HFFc6 (cell line): ENCODE measurements around the gene TAPT1. TPM values are rescaled to one million over a fixed set of nuclear protein-coding genes. Genes with fewer than 3 reads are reported as not detected.

ENCODE experiments used
- DNase-seq: peaks from one replicate; pipeline ENCODE4 v3.0.0-alpha.2; 2018
- H3K27ac Mint-ChIP-seq: 2 replicates; pipeline ENCODE4 v1.8.0; 2020; ENCODE audit warnings: mild to moderate bottlenecking, mixed read lengths
- H3K27me3 Mint-ChIP-seq: 2 replicates; pipeline ENCODE4 v1.8.0; 2021; ENCODE audit warnings: mild to moderate bottlenecking, moderate library complexity, mixed read lengths; ENCODE audit not compliant: insufficient read depth
- H3K36me3 Mint-ChIP-seq: 2 replicates; pipeline ENCODE4 v1.8.0; 2021; ENCODE audit warnings: low read depth, mixed read lengths
- H3K4me1 Mint-ChIP-seq: 2 replicates; pipeline ENCODE4 v1.8.0; 2020; ENCODE audit warnings: low read depth, mixed read lengths
- H3K4me3 Mint-ChIP-seq: 2 replicates; pipeline ENCODE4 v1.8.0; 2020; ENCODE audit warnings: mild to moderate bottlenecking, moderate library complexity, mixed read lengths
- H3K9me3 Mint-ChIP-seq: 2 replicates; pipeline ENCODE4 v1.8.0; 2020; ENCODE audit warnings: mild to moderate bottlenecking, mixed read lengths
- total RNA-seq, 6 experiments: library from RNA; stranded (reverse); fragmentation: NEBNext Ultra II Directional; extraction: Animal tissue kit (Norgen Biotek cat#: 25700); gene quantifications; 2 replicates in 1 of 6; 3 replicates in 5 of 6; pipeline ENCODE4 v1.2.3, GENCODE V29; 2021
- TF ChIP-seq, protein P1 (sequence below): fragments of 200-600 bp; sonication (generic); IDR thresholded peaks from 2 replicates; pipeline ENCODE4 v1.5.0; 2021; ENCODE audit warnings: antibody characterized with exemption, mild to moderate bottlenecking

Gene TAPT1
- total RNA-seq, 6 experiments from 2014 or later: 11.8 to 17.9 (median 15.3) TPM

DNA sequence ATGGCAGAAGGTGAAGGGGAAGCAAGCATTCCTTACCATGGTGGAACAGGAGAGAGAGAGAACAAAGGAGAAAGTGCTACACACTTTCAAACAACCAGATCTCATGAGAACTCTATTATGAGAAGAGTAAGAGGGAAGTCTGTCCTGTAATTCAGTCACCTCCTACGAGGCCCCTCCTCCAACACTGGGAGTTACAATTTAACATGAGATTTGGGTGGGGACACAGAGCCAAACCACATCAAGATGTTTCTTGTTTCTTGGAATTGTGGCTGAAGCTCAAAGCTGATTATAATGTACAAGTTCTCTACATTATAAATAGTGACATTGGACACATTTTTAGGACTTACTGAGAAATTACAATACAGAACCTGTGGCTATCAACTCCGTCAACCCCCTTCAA is 29.5 kb upstream of the TAPT1 start:
- TF ChIP-seq, protein P1, sequence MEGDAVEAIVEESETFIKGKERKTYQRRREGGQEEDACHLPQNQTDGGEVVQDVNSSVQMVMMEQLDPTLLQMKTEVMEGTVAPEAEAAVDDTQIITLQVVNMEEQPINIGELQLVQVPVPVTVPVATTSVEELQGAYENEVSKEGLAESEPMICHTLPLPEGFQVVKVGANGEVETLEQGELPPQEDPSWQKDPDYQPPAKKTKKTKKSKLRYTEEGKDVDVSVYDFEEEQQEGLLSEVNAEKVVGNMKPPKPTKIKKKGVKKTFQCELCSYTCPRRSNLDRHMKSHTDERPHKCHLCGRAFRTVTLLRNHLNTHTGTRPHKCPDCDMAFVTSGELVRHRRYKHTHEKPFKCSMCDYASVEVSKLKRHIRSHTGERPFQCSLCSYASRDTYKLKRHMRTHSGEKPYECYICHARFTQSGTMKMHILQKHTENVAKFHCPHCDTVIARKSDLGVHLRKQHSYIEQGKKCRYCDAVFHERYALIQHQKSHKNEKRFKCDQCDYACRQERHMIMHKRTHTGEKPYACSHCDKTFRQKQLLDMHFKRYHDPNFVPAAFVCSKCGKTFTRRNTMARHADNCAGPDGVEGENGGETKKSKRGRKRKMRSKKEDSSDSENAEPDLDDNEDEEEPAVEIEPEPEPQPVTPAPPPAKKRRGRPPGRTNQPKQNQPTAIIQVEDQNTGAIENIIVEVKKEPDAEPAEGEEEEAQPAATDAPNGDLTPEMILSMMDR: no peak
- H3K4me1 Mint-ChIP-seq: peaks cover 30% of the 10 kb centered on the region
- DNase-seq: no peak
- H3K27ac Mint-ChIP-seq: no peak overlapping the region
- H3K9me3 Mint-ChIP-seq: no peaks in the 10 kb centered on the region
- no peak overlapping the region for H3K4me3 Mint-ChIP-seq
- peaks cover 3% of the 10 kb centered on the region for H3K27me3 Mint-ChIP-seq
- no peaks in the 10 kb centered on the region; the same call in 1 of the 2 replicates for H3K36me3 Mint-ChIP-seq

DNA sequence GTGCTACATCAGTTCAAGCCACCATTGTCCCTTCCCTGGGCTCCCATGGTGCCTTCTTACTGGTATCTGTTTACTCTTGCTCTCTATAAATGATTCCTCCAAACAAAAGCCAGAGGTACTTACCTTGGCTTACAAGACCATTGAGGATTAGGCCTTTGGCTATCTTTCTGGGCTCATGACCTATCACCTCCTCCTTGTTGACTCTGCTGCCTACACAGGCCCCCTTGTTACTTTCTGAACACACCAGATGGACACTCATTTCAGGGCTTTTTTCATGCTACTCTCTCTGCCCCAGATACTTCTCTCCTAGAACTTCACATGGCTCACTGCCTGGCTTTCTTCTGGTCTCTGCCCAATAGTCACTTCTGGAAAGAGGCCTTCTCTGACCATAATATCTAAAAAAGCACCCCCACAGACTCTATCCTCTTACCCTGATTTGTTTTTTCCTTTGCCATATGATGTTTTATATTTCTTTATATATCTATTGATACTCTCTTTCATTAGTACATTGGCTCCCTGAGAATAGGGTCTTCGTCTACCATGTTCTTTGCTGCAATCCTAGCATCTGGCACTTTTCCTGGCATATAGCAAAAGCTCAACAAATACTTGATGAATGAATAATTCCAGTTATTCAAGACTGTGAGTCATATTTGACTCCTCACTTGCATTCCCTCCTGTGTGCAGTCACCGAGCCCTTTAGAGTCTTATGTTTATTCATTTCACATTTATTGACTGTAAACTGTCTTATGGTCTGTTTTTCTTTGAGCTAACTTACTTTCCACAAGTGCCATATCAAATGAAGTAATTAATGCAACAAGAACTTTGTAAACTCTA is 27.1 kb upstream of the TAPT1 start:
- peak overlapping the region; percentile 72 for H3K27ac Mint-ChIP-seq
- peak; percentile 75 for DNase-seq
- H3K27me3 Mint-ChIP-seq: peaks cover 3% of the 10 kb centered on the region
- H3K4me1 Mint-ChIP-seq: peaks cover 45% of the 10 kb centered on the region
- H3K36me3 Mint-ChIP-seq: no peaks in the 10 kb centered on the region; the same call in 1 of the 2 replicates
- TF ChIP-seq, protein P1: no peak
- H3K9me3 Mint-ChIP-seq: no peaks in the 10 kb centered on the region
- H3K4me3 Mint-ChIP-seq: peak overlapping the region; percentile 2; the same call in 1 of the 2 replicates

DNA sequence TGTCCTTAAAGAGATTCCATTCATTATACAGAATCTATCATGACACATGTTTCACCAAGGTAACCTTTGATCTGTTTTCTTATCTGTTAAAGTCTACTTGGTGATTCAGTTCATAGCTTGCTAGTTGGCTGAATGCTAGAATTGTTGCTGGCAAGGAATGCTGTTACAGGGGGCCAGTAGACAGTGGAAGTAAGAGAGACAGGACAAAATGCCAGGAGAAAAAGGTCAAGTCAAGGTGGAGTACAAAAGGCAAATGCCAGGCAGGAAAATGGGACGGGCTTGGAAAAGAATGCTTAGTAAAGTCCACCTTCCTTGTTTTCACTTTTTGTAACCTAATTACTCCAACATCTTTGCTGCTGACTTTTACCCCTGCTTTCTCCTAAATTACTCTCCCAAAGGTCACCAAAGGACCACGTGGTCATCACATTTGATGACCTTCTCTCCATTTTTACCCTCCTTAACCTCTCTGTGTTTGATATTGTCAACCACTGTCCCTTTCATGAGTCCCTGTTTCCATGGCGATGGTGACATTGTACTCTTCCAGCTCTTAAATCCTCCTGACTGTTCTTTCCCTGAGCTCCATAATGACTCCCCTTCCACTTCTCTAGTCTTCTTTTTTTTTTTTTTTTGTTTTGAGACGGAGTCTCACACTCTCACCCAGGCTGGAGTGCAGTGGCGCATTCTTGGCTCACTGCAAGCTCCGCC is 24.5 kb upstream of the TAPT1 start:
- Mint-ChIP-seq H3K27ac (no peak overlapping the region), H3K9me3 (no peaks in the 10 kb centered on the region), H3K4me3 (no peak overlapping the region; the same call in 1 of the 2 replicates), H3K4me1 (peaks cover 45% of the 10 kb centered on the region), H3K36me3 (peaks cover 6% of the 10 kb centered on the region), H3K27me3 (peaks cover 8% of the 10 kb centered on the region)
- TF ChIP-seq, protein P1: no peak
- DNase-seq: peak; percentile 28

DNA sequence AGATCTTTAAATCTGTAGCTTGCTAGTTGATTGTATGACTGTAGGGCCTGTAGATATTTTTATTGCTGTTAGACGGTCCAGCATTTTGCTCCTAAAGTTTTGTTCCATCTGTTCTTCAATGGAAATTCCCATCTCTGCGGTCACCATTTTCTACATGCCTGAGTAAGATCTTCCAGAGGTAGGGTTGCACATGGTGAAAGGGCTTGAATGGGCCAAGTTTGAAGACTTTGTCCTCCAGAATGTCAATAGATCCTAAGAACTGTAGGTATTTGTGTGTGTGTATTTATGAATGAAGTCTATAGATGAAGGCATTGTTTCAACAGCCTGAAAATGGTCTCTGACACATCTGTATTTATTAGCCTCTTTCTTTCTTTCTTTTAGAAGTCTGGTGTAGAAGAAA is 22.3 kb upstream of the TAPT1 start:
- Mint-ChIP-seq H3K27me3 (peaks cover 8% of the 10 kb centered on the region), H3K27ac (no peak overlapping the region)

DNA sequence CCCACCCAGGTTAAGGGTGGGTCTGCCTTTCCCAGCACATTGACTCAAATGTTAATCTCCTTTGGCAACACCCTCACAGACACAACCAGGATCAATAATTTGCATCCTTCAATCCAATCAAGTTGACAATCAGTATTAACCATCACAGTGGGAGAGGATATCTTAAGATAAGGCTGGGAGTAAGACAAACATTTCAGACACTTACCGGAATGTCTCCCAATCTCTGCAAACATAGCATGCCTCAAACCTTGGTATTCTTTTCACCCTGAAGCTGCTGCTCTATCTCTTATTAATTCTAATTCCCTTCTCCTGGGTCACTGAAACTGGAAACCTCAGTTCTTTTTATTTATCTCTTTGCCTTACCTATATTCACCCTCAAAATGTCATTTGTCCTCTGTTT is 19.0 kb upstream of the TAPT1 start:
- peaks cover 9% of the 10 kb centered on the region for H3K4me1 Mint-ChIP-seq
- TF ChIP-seq, protein P1: no peak
- H3K4me3 Mint-ChIP-seq: no peak overlapping the region
- peaks cover 11% of the 10 kb centered on the region for H3K36me3 Mint-ChIP-seq
- peaks cover 8% of the 10 kb centered on the region; the same call in 1 of the 2 replicates for H3K27me3 Mint-ChIP-seq
- no peak for DNase-seq
- no peak overlapping the region for H3K27ac Mint-ChIP-seq
- no peaks in the 10 kb centered on the region for H3K9me3 Mint-ChIP-seq

More for the DNA sequence above, 22.3 kb upstream of the TAPT1 start:
- Mint-ChIP-seq H3K36me3 (peaks cover 6% of the 10 kb centered on the region), H3K4me3 (no peak overlapping the region), H3K9me3 (no peaks in the 10 kb centered on the region), H3K4me1 (peaks cover 33% of the 10 kb centered on the region)
- no peak for DNase-seq
- TF ChIP-seq, protein P1: no peak
